Measurements from ENCODE around the gene FCN3. TPM values are rescaled to one million over a fixed set of nuclear protein-coding genes. Genes with fewer than 3 reads are reported as not detected.

Gene FCN3
- total and polyA plus RNA-seq, 2 donors (not counting 3 experiments of a cell fraction or from before 2014, with no cell fraction given): 0.15 TPM; not detected in 1

DNA sequence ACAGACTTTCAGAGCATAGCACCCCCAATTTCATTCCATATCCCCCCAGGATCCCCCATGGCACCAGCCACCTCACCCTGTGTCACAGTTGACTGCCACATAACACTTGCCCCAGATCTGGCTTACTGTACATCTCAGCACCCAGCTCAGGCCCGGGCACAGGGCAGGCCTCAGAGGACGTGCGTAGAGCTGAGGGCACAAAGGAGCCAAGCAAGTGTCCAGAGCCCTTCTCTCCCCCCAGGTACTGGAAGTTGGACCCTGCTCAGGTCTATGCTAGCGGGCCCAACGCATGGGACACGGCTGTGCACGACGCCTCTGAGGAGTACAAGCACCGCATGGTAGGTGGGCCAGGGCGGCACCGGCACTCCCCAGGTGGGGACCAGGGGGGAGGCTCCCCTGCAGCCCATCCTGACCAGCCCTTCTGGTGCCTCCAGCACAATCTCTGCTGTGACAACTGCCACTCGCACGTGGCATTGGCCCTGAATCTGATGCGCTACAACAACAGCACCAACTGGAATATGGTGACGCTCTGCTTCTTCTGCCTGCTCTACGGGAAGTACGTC, 40.8 kb downstream of the FCN3 start:
- no TSS peak for BruUV-seq (replicated peaks)
- ChIA-PET CTCF (interaction anchor here (0.9 to 2.5 kb wide), 8 partner anchors 10 to 272 kb away, joined by 4 to 57 read pairs (median 11); partner anchors contain the start of gene MAP3K6), POLR2A (no interaction called here)
- FAIRE-seq: no peak
- H3K9me3 ChIP-seq (replicated peaks; ENCODE audit: control insufficient read depth, insufficient read depth, low read length): no peaks in the 10 kb centered on the region
- H4K20me1 ChIP-seq (replicated peaks; ENCODE audit: control insufficient read depth, extremely low read depth, insufficient read depth, low read length): peaks cover under 1% of the 10 kb centered on the region
- no peaks in the 10 kb centered on the region for H3K4me1 ChIP-seq (ENCODE audit: control insufficient read depth, extremely low read depth, insufficient read depth, low read length)
- intact Hi-C loops (cut with micrococcal nuclease) (no loop called here), dilution Hi-C loops (cut with MboI; ENCODE audit: extremely low pct_ligation_motif_present, low sequenced_read_pairs) (no loop called here)
- H3K9me1 ChIP-seq (replicated peaks; ENCODE audit: control insufficient read depth, extremely low read depth, insufficient read depth, low read length): no peaks in the 10 kb centered on the region
- H3K4me3 ChIP-seq (replicated peaks in 1 of 3; ENCODE audit: insufficient read depth in 1 of 3, low read depth in 1 of 3, low read length in 3 of 3): no peak overlapping the region
- TF ChIP-seq EZH2 (IDR thresholded peaks at IDR 0.05; ENCODE audit: borderline replicate concordance, low read depth, low read length, severe bottlenecking): no peak
- TF ChIP-seq JUN (IDR thresholded peaks at IDR 0.05; ENCODE audit: borderline replicate concordance, insufficient read depth, insufficient read length, low read depth): no peak
- no peak for TF ChIP-seq MAX (IDR thresholded peaks at IDR 0.05; ENCODE audit: insufficient read depth, insufficient read length)
- no peak for TF ChIP-seq POLR2AphosphoS5 (IDR thresholded peaks at IDR 0.05; ENCODE audit: insufficient read depth, low read depth, low read length)
- no peak for TF ChIP-seq FOS (IDR thresholded peaks at IDR 0.05; ENCODE audit: borderline replicate concordance, insufficient read depth, low read length)
- no peak for TF ChIP-seq MYC (IDR thresholded peaks at IDR 0.05; ENCODE audit: low read depth, low read length)
- no peak for TF ChIP-seq POLR2A (IDR thresholded peaks at IDR 0.05; ENCODE audit: low read depth, low read length)
- H3K79me2 ChIP-seq (ENCODE audit: control insufficient read depth, insufficient read depth, low read length): peaks cover 7% of the 10 kb centered on the region
- no peak for DNase-seq (ENCODE audit: low read depth, low spot score)
- no peaks in the 10 kb centered on the region for H3K27me3 ChIP-seq (ENCODE audit: control insufficient read depth in 2 of 2, insufficient read depth in 2 of 2, low read length in 2 of 2)
- no peak overlapping the region for H3K4me2 ChIP-seq (ENCODE audit: insufficient read depth, low read length)
- no peak overlapping the region for H2AFZ ChIP-seq (ENCODE audit: low read depth, low read length)
- H3K27ac ChIP-seq (ENCODE audit: insufficient read depth, low read depth, low read length): no peak overlapping the region
- H3K36me3 ChIP-seq (ENCODE audit: control insufficient read depth in 2 of 2, extremely low read depth in 1 of 2, insufficient read depth in 2 of 2, low read length in 2 of 2): peaks cover 5 to 48% of the 10 kb centered on the region in 2 experiments
- no peak overlapping the region for H3K9ac ChIP-seq (replicated peaks; ENCODE audit: extremely low read depth, insufficient read depth, low read length)
